ENCODE data around the gene SPANXN4.
A peak's percentile ranks its signal among the peaks of the same experiment; 100 is the strongest.

SPANXN4 gene

GRCh38 chrX:143025628-143026027 is at the start of gene SPANXN4:
Gene SPANXN4, plus strand, starts transcription at chrX:143025928. Its CDS starts 87 bp downstream, at chrX:143026015.
- DNase-seq = no peak

GRCh38 chrX:142977128-142977914 is 48.4 kb upstream of the SPANXN4 start:
- no peak for DNase-seq

- no peak for DNase-seq
Measured at GRCh38 chrX:142978130-142978684, 47.5 kb upstream of the SPANXN4 start.

GRCh38 chrX:142982679-142983078 is 43.0 kb upstream of the SPANXN4 start:
- DNase-seq = no peak

- DNase-seq = no peak
Measured at GRCh38 chrX:142994988-142995387, 30.7 kb upstream of the SPANXN4 start.

- DNase-seq = no peak
Measured at GRCh38 chrX:142998447-142999198, 27.1 kb upstream of the SPANXN4 start.

GRCh38 chrX:142999199-142999701 is 26.5 kb upstream of the SPANXN4 start:
- DNase-seq = no peak

- DNase-seq = no peak
Measured at GRCh38 chrX:143002206-143002605, 23.5 kb upstream of the SPANXN4 start.

- no peak for DNase-seq
Measured at GRCh38 chrX:143017272-143017671, 8.5 kb upstream of the SPANXN4 start.

GRCh38 chrX:143027275-143027674 is 1.5 kb downstream of the SPANXN4 start:
- DNase-seq = no peak

- DNase-seq = no peak
Measured at GRCh38 chrX:143047511-143047910, 21.8 kb downstream of the SPANXN4 start.

- peak; percentile 84 for DNase-seq
Measured at GRCh38 chrX:143058120-143058519, 32.4 kb downstream of the SPANXN4 start.

- DNase-seq = no peak
Measured at GRCh38 chrX:143081231-143081630, 55.5 kb downstream of the SPANXN4 start.

GRCh38 chrX:143082537-143082936 is 56.8 kb downstream of the SPANXN4 start:
- DNase-seq = no peak
